Measurements from ENCODE around the gene ANKRD13C. TPM values are rescaled to one million over a fixed set of nuclear protein-coding genes. Genes with fewer than 3 reads are reported as not detected.
"Not testable (repeated sequence)": the region's sequence is repeated elsewhere in the genome, so short reads cannot be mapped to it uniquely, and the experiment has no call there.

The ANKRD13C gene
- total RNA-seq, 3 donors from 2014 or later = 24.7 to 26.9 (median 26.5) TPM

GRCh38 chr1:70372426-70372825 lies 17.9 kb upstream of the ANKRD13C start:
- DNase-seq (no peak), ATAC-seq (no peak)
- no peaks in the 10 kb centered on the region for H3K36me3 Mint-ChIP-seq (ENCODE audit: insufficient read depth)
- no peaks in the 10 kb centered on the region for H3K4me1 Mint-ChIP-seq (ENCODE audit: low read depth)
- H3K27me3 Mint-ChIP-seq (ENCODE audit: low read depth) = no peaks in the 10 kb centered on the region
- H3K9me3 Mint-ChIP-seq = no peaks in the 10 kb centered on the region
- no peak overlapping the region for H3K4me3 Mint-ChIP-seq

GRCh38 chr1:70371586-70371985 lies 17.1 kb upstream of the ANKRD13C start:
- H3K27me3 Mint-ChIP-seq (ENCODE audit: low read depth); ATAC-seq; H3K4me3 Mint-ChIP-seq; H3K9me3 Mint-ChIP-seq; DNase-seq; H3K4me1 Mint-ChIP-seq (ENCODE audit: low read depth); H3K36me3 Mint-ChIP-seq (ENCODE audit: insufficient read depth): not testable (repeated sequence)

GRCh38 chr1:70367397-70367796 lies 12.9 kb upstream of the ANKRD13C start:
- not testable (repeated sequence) for H3K27me3 Mint-ChIP-seq (ENCODE audit: low read depth); H3K36me3 Mint-ChIP-seq (ENCODE audit: insufficient read depth); H3K4me1 Mint-ChIP-seq (ENCODE audit: low read depth); H3K9me3 Mint-ChIP-seq; ATAC-seq; H3K4me3 Mint-ChIP-seq; DNase-seq

- H3K27me3 Mint-ChIP-seq (ENCODE audit: low read depth); ATAC-seq: not testable (repeated sequence)
These were observed 12.5 kb upstream of the ANKRD13C start for GRCh38 chr1:70366997-70367396.

GRCh38 chr1:70366425-70366952 lies 12.0 kb upstream of the ANKRD13C start:
- not testable (repeated sequence) for H3K4me1 Mint-ChIP-seq (ENCODE audit: low read depth); DNase-seq; H3K4me3 Mint-ChIP-seq; H3K36me3 Mint-ChIP-seq (ENCODE audit: insufficient read depth); H3K9me3 Mint-ChIP-seq; ATAC-seq; H3K27me3 Mint-ChIP-seq (ENCODE audit: low read depth)

More at GRCh38 chr1:70366997-70367396, 12.5 kb upstream of the ANKRD13C start:
- H3K9me3 Mint-ChIP-seq; H3K4me1 Mint-ChIP-seq (ENCODE audit: low read depth); H3K36me3 Mint-ChIP-seq (ENCODE audit: insufficient read depth); H3K4me3 Mint-ChIP-seq; DNase-seq: not testable (repeated sequence)

GRCh38 chr1:70364439-70364838 lies 9.9 kb upstream of the ANKRD13C start:
- no peaks in the 10 kb centered on the region for H3K27me3 Mint-ChIP-seq (ENCODE audit: low read depth)
- ATAC-seq = no peak

GRCh38 chr1:70361727-70362398 lies 7.3 kb upstream of the ANKRD13C start:
- no peaks in the 10 kb centered on the region for H3K9me3 Mint-ChIP-seq

More at GRCh38 chr1:70364439-70364838, 9.9 kb upstream of the ANKRD13C start:
- Mint-ChIP-seq H3K4me1 (ENCODE audit: low read depth) (peaks cover 3% of the 10 kb centered on the region), H3K4me3 (no peak overlapping the region), H3K9me3 (no peaks in the 10 kb centered on the region), H3K36me3 (ENCODE audit: insufficient read depth) (peaks cover 6% of the 10 kb centered on the region)
- DNase-seq = no peak

GRCh38 chr1:70360321-70360720 lies 5.8 kb upstream of the ANKRD13C start:
- peaks cover 9% of the 10 kb centered on the region for H3K4me1 Mint-ChIP-seq (ENCODE audit: low read depth)

More at GRCh38 chr1:70361727-70362398, 7.3 kb upstream of the ANKRD13C start:
- peaks cover 4% of the 10 kb centered on the region for H3K36me3 Mint-ChIP-seq (ENCODE audit: insufficient read depth)
- peaks cover under 1% of the 10 kb centered on the region for H3K4me1 Mint-ChIP-seq (ENCODE audit: low read depth)
- no peaks in the 10 kb centered on the region for H3K27me3 Mint-ChIP-seq (ENCODE audit: low read depth)
- no peak overlapping the region for H3K4me3 Mint-ChIP-seq
- DNase-seq = no peak
- ATAC-seq = no peak

GRCh38 chr1:70358921-70359564 lies 4.5 kb upstream of the ANKRD13C start:
- no peak for ATAC-seq
- Mint-ChIP-seq H3K27me3 (ENCODE audit: low read depth) (no peaks in the 10 kb centered on the region), H3K9me3 (no peaks in the 10 kb centered on the region), H3K4me1 (ENCODE audit: low read depth) (peaks cover 15% of the 10 kb centered on the region), H3K4me3 (no peak overlapping the region), H3K36me3 (ENCODE audit: insufficient read depth) (peaks cover 4% of the 10 kb centered on the region)
- no peak for DNase-seq

More at GRCh38 chr1:70360321-70360720, 5.8 kb upstream of the ANKRD13C start:
- H3K4me3 Mint-ChIP-seq = no peak overlapping the region
- peaks cover 3% of the 10 kb centered on the region for H3K36me3 Mint-ChIP-seq (ENCODE audit: insufficient read depth)
- no peak for DNase-seq
- no peaks in the 10 kb centered on the region for H3K27me3 Mint-ChIP-seq (ENCODE audit: low read depth)
- ATAC-seq = no peak
- no peaks in the 10 kb centered on the region for H3K9me3 Mint-ChIP-seq

- no peak for ATAC-seq
- H3K4me1 Mint-ChIP-seq (ENCODE audit: low read depth) = peaks cover 32% of the 10 kb centered on the region
- no peaks in the 10 kb centered on the region for H3K9me3 Mint-ChIP-seq
- peak overlapping the region; percentile 93 for H3K4me3 Mint-ChIP-seq
- DNase-seq = no peak
- no peaks in the 10 kb centered on the region for H3K27me3 Mint-ChIP-seq (ENCODE audit: low read depth)
- H3K36me3 Mint-ChIP-seq (ENCODE audit: insufficient read depth) = peaks cover 4% of the 10 kb centered on the region
These were observed 1.4 kb upstream of the ANKRD13C start for GRCh38 chr1:70355920-70356319.

GRCh38 chr1:70355111-70355407 lies 537 bp upstream of the ANKRD13C start:
- H3K36me3 Mint-ChIP-seq (ENCODE audit: insufficient read depth) = peaks cover 7% of the 10 kb centered on the region
- H3K27me3 Mint-ChIP-seq (ENCODE audit: low read depth) = no peaks in the 10 kb centered on the region
- H3K4me3 Mint-ChIP-seq = peak overlapping the region; percentile 93
- H3K9me3 Mint-ChIP-seq = no peaks in the 10 kb centered on the region
- ATAC-seq = no peak
- no peak for DNase-seq
- peaks cover 38% of the 10 kb centered on the region for H3K4me1 Mint-ChIP-seq (ENCODE audit: low read depth)

GRCh38 chr1:70353601-70354331 lies 756 bp downstream of the ANKRD13C start:
- peaks cover 8% of the 10 kb centered on the region for H3K36me3 Mint-ChIP-seq (ENCODE audit: insufficient read depth)
- no peaks in the 10 kb centered on the region for H3K9me3 Mint-ChIP-seq
- H3K4me3 Mint-ChIP-seq = peak overlapping the region; percentile 93
- peak; percentile 14 for DNase-seq
- peak; percentile 30 to 45 for ATAC-seq
- H3K27me3 Mint-ChIP-seq (ENCODE audit: low read depth) = no peaks in the 10 kb centered on the region
- peaks cover 47% of the 10 kb centered on the region for H3K4me1 Mint-ChIP-seq (ENCODE audit: low read depth)

- Mint-ChIP-seq H3K27me3 (ENCODE audit: low read depth) (no peaks in the 10 kb centered on the region), H3K4me3 (peak overlapping the region; percentile 93), H3K4me1 (ENCODE audit: low read depth) (peaks cover 54% of the 10 kb centered on the region), H3K36me3 (ENCODE audit: insufficient read depth) (peaks cover 8% of the 10 kb centered on the region), H3K9me3 (no peaks in the 10 kb centered on the region)
- no peak for DNase-seq
- no peak for ATAC-seq
These were observed 1.5 kb downstream of the ANKRD13C start for GRCh38 chr1:70353044-70353443.

- Mint-ChIP-seq H3K36me3 (ENCODE audit: insufficient read depth) (peaks cover 17% of the 10 kb centered on the region), H3K4me1 (ENCODE audit: low read depth) (peaks cover 61% of the 10 kb centered on the region)
- not testable (repeated sequence) for H3K27me3 Mint-ChIP-seq (ENCODE audit: low read depth); H3K9me3 Mint-ChIP-seq; H3K4me3 Mint-ChIP-seq; DNase-seq; ATAC-seq
These were observed 4.7 kb downstream of the ANKRD13C start for GRCh38 chr1:70349799-70350198.
